Activated naive CD8-positive, alpha-beta T cell treated with anti-CD3 and anti-CD28 coated beads, Interleukin-2, amount 50 U/mL, for 16 hours (primary cell): ENCODE data around the gene TADA2B.

Source experiments
- DNase-seq: peaks from one replicate; pipeline ENCODE4 v3.0.0-alpha.2; 2020; ENCODE audit warnings: low read depth, low spot score

Gene TADA2B

GRCh38 chr4:7017446-7018048 lies 25.6 kb upstream of the TADA2B start:
- no peak for DNase-seq

- DNase-seq = no peak
These were observed 24.9 kb upstream of the TADA2B start for GRCh38 chr4:7018281-7018680.

GRCh38 chr4:7019367-7019766 lies 23.8 kb upstream of the TADA2B start:
- no peak for DNase-seq

DNA sequence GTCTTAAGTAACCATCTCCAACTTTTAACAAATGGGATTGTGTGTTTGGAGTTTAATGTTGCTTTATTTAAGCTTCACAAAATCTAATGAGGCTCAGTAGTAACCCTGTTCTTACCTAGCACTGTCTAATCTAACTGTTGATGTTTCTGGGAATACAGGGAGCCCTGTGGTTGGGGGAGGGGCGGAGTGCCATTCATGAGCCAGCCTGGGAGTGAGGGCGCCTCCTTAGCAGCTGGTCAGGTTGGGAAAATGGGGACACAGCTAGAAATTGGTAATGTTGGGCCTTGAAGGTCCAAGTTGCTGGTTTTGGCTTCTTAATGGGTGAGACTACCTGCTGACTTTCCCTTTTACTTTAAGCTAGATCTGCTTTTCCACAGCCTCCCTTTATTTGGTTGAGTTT lies 22.9 kb upstream of the TADA2B start:
- no peak for DNase-seq

- no peak for DNase-seq
These were observed 22.3 kb upstream of the TADA2B start for GRCh38 chr4:7020856-7021255.

DNA sequence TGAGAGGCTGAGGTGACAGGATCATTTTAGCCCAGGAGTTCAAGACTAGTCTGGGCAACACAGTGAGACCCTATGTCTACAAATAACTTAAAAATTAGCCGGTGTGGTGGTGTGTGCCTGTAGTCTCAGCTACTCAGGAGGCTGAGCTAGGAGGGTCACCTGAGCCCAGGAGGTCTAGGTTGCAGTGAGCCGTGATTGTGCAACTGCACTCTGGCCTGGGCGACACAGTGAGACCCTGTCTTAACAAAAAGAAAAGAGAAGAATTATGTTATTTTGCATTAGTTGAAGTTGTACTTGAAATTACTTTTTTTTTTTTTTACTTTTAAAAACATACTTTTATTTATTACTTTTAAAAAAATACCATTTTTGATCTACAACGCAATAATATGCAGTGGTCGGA lies 21.8 kb upstream of the TADA2B start:
- no peak for DNase-seq

DNA sequence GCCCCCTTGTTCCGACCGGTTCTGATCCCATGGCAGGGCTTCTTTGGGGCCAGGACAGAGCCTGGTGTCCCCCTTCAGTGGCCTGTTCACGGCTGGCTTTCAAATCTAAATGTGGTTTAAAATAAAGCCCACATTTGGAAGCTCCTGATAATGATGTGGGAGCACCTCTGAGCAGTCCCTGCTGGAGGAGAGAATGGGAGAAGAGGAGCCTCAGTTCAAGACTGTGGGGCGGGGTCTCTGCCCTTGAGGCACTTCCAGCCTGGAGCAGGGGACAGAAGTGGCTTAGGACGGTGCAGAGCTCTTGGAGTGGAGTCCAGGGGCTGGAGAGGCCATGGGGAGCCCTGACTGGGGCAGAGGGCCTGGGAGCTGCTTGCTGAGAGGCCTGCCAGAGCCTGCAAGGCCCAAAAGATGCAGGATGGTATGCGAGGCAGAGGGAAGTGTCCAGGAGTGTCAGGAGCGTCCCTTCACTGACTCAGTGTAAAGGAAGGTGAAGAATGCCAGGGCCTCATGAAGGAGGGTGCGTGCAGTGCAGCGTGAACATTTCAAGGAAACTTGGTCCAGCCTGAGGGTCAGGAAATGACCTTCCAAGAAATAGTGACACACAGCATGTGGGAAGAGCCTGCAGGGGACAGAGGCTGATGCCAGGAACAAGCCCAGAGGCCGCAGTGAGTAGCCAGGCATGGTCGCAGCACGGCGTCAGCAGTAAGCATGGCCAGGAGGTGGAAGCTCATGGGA lies 21.1 kb upstream of the TADA2B start:
- no peak for DNase-seq

DNA sequence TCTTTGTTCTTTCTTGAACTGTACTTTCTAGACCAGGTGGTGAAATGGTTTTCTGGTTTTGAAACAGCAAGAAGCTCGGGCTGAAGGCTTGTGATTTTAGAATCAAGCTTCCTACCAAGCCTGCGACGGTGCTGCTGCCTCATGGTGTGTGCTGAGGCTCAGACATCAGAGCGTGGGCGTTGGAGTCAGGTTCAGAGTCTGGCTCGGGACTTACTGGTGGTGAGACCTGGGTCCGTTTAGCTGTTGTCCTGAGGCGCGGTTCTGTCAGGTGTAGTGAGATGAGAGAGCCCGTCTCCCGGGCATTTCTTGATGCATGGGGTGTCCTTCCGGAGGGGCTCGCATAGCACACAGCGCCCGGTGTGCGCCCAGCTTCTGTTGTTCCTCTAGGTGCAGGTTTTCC lies 19.7 kb upstream of the TADA2B start:
- DNase-seq = no peak

DNA sequence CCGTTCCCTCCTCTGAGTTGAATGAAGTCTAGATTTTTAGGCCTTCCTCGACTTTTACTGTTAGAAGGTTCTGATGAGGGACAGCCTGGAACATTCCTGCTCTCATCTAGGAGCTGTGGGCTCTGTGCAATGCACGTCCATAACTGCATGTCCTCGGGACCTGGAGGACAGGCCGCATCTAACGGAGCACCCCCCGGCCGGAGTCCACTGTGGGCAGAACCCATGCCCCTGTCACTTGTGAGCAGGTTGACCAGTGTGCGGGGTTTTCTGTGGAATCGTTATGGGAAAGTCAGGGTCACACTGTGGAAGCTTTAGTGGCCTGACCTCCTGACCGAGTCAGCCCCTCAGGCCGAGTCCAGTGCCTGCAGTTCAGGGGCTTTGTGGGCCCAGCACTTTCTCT lies 19.3 kb upstream of the TADA2B start:
- DNase-seq = no peak

GRCh38 chr4:7024336-7024890 lies 18.8 kb upstream of the TADA2B start:
- DNase-seq = no peak

GRCh38 chr4:7025040-7025602 lies 18.1 kb upstream of the TADA2B start:
- no peak for DNase-seq

- no peak for DNase-seq
These were observed 17.1 kb upstream of the TADA2B start for GRCh38 chr4:7026107-7026506.

DNA sequence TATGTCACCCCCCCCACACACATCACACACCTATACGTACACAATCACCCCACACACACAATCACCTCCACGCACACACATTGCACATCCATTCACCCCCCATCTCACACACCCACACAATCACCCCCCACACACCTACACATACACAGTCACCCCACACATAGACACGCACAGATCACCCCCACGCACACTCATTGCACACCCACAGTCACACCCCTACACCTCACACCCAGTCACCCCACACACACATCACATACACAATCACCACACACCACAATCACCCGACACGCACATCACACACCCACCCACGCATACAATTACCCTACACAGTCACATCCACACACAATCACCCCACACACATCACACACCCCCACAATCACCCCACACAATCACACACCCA lies 15.9 kb upstream of the TADA2B start:
- DNase-seq = no peak

- DNase-seq = no peak
These were observed 15.3 kb upstream of the TADA2B start for GRCh38 chr4:7027913-7028312.

- DNase-seq = no peak
These were observed 14.0 kb upstream of the TADA2B start for GRCh38 chr4:7029212-7029611.

DNA sequence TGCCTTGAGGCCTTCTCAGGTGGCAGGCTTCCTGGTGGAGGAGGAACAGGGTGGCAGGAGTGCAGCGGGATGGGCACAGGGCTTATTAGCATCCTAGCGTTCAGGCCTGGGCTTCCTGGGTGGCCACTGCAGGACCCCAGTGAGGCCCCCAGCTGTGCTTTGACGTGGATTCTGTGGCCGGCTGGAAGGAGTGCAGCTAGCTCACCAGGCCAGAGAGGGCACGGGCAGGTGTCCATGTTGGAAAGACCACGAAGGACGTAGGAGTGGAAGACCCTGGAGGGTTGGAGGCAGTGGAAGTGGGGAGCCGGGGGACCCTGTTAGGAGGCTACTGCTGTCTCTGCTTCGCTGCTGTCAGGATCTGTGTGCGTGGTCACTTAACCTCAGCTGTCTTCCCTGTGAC lies 13.3 kb upstream of the TADA2B start:
- no peak for DNase-seq

DNA sequence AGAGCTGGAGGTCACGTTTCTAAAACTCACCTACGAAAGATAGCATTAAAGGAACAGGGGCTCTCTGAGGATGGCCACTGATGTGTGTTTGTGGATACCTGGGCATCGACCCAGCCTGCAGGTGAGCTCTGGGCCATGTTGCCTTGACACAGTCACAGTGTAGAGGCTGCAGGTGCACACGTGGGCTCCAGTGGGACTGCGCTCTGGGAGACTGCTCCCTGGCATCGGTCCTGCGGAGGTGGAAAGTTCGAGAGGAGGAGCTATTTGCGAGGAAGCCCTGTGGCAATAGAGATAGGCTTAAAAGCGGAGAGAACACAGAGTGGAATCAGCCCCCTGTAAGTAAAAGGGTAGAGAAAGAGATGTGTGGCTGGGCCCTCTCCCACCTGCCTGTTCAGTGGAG lies 12.3 kb upstream of the TADA2B start:
- DNase-seq = no peak

DNA sequence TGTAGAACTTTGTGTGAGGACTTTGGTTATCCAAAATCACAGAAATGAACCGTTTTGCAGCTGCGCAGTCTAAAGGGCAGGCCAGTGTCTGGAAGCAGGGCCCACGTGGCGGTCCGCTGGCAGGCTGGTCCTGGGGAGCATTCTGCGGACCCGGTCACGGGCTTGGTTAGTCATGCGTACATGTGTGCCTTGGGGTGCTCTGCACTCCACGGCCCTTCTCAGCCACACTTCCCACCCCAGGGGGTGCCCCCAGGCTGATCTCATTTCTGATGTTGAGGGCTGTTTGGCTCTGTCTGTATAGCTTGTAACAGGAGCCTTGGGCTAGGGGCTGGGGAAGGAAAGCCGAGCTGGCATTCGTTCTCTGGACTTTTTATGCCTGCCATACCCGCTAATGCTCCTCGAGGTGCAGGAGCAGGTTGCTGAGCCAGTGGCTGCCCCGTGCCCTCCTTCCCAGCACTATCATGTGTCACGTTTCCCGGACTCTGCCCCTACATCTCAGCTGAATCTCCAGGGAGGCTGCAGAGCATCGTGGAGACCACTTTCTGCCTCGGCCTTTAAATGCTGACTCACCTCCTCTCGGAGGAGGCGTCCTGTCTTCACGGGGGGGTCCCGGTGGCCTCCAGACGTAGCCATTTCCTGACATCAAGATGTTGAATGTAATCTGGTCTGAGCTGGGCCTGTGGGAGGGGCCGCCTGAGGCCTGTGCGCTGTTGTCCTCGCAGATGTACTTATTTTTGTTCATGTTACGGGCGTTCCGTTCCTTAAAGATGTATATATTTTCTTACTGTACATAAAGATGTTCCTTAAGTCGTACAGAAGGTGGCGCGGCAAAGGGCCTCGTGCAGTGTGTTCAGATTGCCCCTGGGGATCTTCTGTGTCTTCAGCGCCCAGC lies 11.4 kb upstream of the TADA2B start:
- no peak for DNase-seq

GRCh38 chr4:7032596-7032995 lies 10.6 kb upstream of the TADA2B start:
- DNase-seq = no peak

- no peak for DNase-seq
These were observed 8.7 kb upstream of the TADA2B start for GRCh38 chr4:7034262-7035081.

GRCh38 chr4:7037425-7037824 lies 5.7 kb upstream of the TADA2B start:
- no peak for DNase-seq
